GM12878 (cell line): ENCODE measurements around the gene UTF1. TPM values are rescaled to one million over a fixed set of nuclear protein-coding genes. Genes with fewer than 3 reads are reported as not detected.
A peak's percentile ranks its signal among the peaks of the same experiment; 100 is the strongest.

ENCODE experiments used
- ATAC-seq: fragments of 200-7000 bp; cut with Tn5 transposase; 3 replicates; pipeline ENCODE4 v1.9.1; 2020; ENCODE audit warnings: mild to moderate bottlenecking, moderate library complexity
- BruUV-seq: library from RNA; stranded (reverse); fragments of 400-500 nt; replicated peaks from 2 replicates; lab custom pipeline; 2021; lab: Mats Ljungman, UMichigan
- CTCF ChIA-PET: fragments of 300-600 bp; sonication (Branson Sonifier 250); formaldehyde crosslinking; extraction: SDS; loops from one replicate; lab custom pipeline; 2021; ENCODE audit warnings: inconsistent platforms; lab: Yijun Ruan, JAX
- POLR2A ChIA-PET: fragments of 350-600 bp; formaldehyde crosslinking; extraction: SDS; loops from one replicate; lab custom pipeline; 2021; ENCODE audit warnings: inconsistent platforms; lab: Charles Lee
- RAD21 ChIA-PET: fragments of 300-600 bp; sonication (Branson Sonifier 250); formaldehyde crosslinking; loops from one replicate; lab custom pipeline; 2023; ENCODE audit warnings: antibody characterized with exemption; ENCODE audit not compliant: unreplicated experiment; lab: Charles Lee
- SMC1A ChIA-PET: fragments of 300-600 bp; sonication (Branson Sonifier 250); formaldehyde crosslinking; loops from one replicate; lab custom pipeline; 2023; ENCODE audit not compliant: unreplicated experiment, uncharacterized antibody; lab: Charles Lee
- DNase-seq: peaks from one replicate; pipeline ENCODE4 v3.0.0-alpha.2; 2011; ENCODE audit warnings: low read depth, low spot score
- FAIRE-seq: peaks from 3 replicates; lab custom pipeline; 2011; peaks lifted over from hg19 to GRCh38; lab: Jason Lieb, UNC
- H2AFZ ChIP-seq: 2 replicates; pipeline ENCODE4 v1.6.0; 2011; ENCODE audit warnings: low read depth, low read length, control low read depth; ENCODE audit not compliant: control insufficient read depth
- H3K27ac ChIP-seq: 2 replicates; pipeline ENCODE4 v1.5.1; 2011; ENCODE audit warnings: control low read depth; ENCODE audit not compliant: control insufficient read depth, insufficient read depth
- H3K27me3 ChIP-seq, 2 experiments: replicated peaks in 1 of 2; 2 replicates each; pipeline versions ENCODE4 v1.6.0 to v1.6.1; 2011; ENCODE audit warnings: low read length in 1 of 2; ENCODE audit not compliant: control insufficient read depth in 2 of 2, insufficient read depth in 2 of 2
- H3K36me3 ChIP-seq, 2 experiments: 2 replicates each; pipeline ENCODE4 v1.5.1; 2011; ENCODE audit warnings: low read length in 1 of 2; ENCODE audit not compliant: control insufficient read depth in 2 of 2, insufficient read depth in 2 of 2
- H3K4me1 ChIP-seq: 2 replicates; pipeline ENCODE4 v1.6.1; 2011; ENCODE audit warnings: mild to moderate bottlenecking, low read length, moderate library complexity, mixed read lengths; ENCODE audit not compliant: control insufficient read depth, insufficient read depth
- H3K4me2 ChIP-seq: 2 replicates; pipeline ENCODE4 v1.6.0; 2011; ENCODE audit warnings: control low read depth; ENCODE audit not compliant: control insufficient read depth, insufficient read depth
- H3K4me3 ChIP-seq: fragments of 200-600 bp; sonication (generic); 2 replicates; pipeline ENCODE4 v1.5.1; 2016
- H3K79me2 ChIP-seq: 2 replicates; pipeline ENCODE4 v1.6.0; 2011; ENCODE audit warnings: low read length; ENCODE audit not compliant: control insufficient read depth, insufficient read depth
- H3K9ac ChIP-seq: 2 replicates; pipeline ENCODE4 v1.8.0; 2011; ENCODE audit warnings: low read length, control low read depth, mixed read lengths; ENCODE audit not compliant: control insufficient read depth, insufficient read depth
- H3K9me3 ChIP-seq: replicated peaks from 3 replicates; pipeline ENCODE4 v1.5.1; 2011; ENCODE audit warnings: mild to moderate bottlenecking, low read length; ENCODE audit not compliant: control insufficient read depth, insufficient read depth
- H4K20me1 ChIP-seq: 2 replicates; pipeline ENCODE4 v1.6.0; 2011; ENCODE audit not compliant: control insufficient read depth, insufficient read depth
- ATF7 ChIP-seq: fragments of 450-650 bp; IDR thresholded peaks from 2 replicates; pipeline ENCODE4 v1.6.1; 2016; ENCODE audit warnings: low read depth, mild to moderate bottlenecking
- IRF5 ChIP-seq: fragments of 450-650 bp; IDR thresholded peaks from 2 replicates; pipeline ENCODE4 v1.6.1; 2017; ENCODE audit warnings: borderline replicate concordance
- MTA3 ChIP-seq: IDR thresholded peaks from 2 replicates; pipeline ENCODE4 v1.6.1; 2012; ENCODE audit warnings: low read length, inconsistent platforms, borderline replicate concordance
- MXI1 ChIP-seq: fragments of 150-350 bp; IDR thresholded peaks from 2 replicates; pipeline ENCODE4 v1.6.1; 2011; ENCODE audit warnings: low read depth, mild to moderate bottlenecking, inconsistent platforms, low read length, improper control_type of control experiment
- RAD21 ChIP-seq: IDR thresholded peaks from 2 replicates; pipeline ENCODE4 v1.6.1; 2011; ENCODE audit warnings: mild to moderate bottlenecking, low read depth, low read length, moderate library complexity; ENCODE audit not compliant: insufficient read depth
- STAT1 ChIP-seq: fragments of 450-650 bp; conservative IDR thresholded peaks from 2 replicates; pipeline ENCODE4 v1.6.1; 2014; ENCODE audit warnings: antibody characterized with exemption, mild to moderate bottlenecking
- YBX1 ChIP-seq: fragments of 450-650 bp; IDR thresholded peaks from 2 replicates; pipeline ENCODE4 v1.6.1; 2016; ENCODE audit warnings: antibody characterized with exemption
- WGBS: methylation state at CpG from one replicate; pipeline ENCODE4 v1.1.6; 2016; ENCODE audit warnings: low lambda C conversion rate; ENCODE audit not compliant: insufficient replicate concordance, insufficient coverage; ENCODE audit errors: missing lambda C conversion rate; 5-methylcytosine and 5-hydroxymethylcytosine counted together
- in situ Hi-C: fragments of 300-500 bp; cut with MboI; formaldehyde crosslinking; loops from 9 replicates; pipeline ENCODE4 v1.14.3; 2018; ENCODE audit warnings: mixed read lengths
- intact Hi-C: fragments of 100-400 bp; cut with micrococcal nuclease; formaldehyde crosslinking; loops from one replicate; pipeline ENCODE4 v1.14.2; 2022; ENCODE audit not compliant: unreplicated experiment
- polyA plus RNA-seq, 11 experiments: library from polyadenylated mRNA; depleted of rRNA in 4 of 11; unstranded in 6 of 11; stranded (reverse) in 5 of 11; fragments of >200 nt; fragmentation: Nextera tagmentation in 4 of 11; fragmentation: Illumina TruSeq in 1 of 11; extraction: Ambion mirVana in 4 of 11; extraction: Trizol in 1 of 11; gene quantifications; 1 replicate in 1 of 11; 2 replicates in 10 of 11; pipeline versions ENCODE4 v1.2.1 to v1.2.3, GENCODE V29; 2011 to 2016; ENCODE audit warnings: inconsistent platforms in 2 of 11, missing spikeins in 2 of 11, low read depth in 1 of 11
- total RNA-seq, 4 experiments: library from RNA; depleted of rRNA in 3 of 4; stranded (reverse); fragments of >200 nt in 3 of 4; fragmentation: Illumina TruSeq in 1 of 4; extraction: Trizol in 1 of 4; gene quantifications; 2 replicates each; pipeline versions ENCODE4 v1.2.1 to v1.2.3, GENCODE V29; 2013 to 2021
- TF ChIP-seq, protein P1 (sequence below): fragments of 450-650 bp; IDR thresholded peaks from 2 replicates; pipeline ENCODE4 v1.6.1; 2017; ENCODE audit warnings: mild to moderate bottlenecking, moderate library complexity
- TF ChIP-seq, protein P2 (sequence below): IDR thresholded peaks from 2 replicates; pipeline ENCODE4 v1.6.1; 2011; ENCODE audit warnings: low read depth, low read length, improper control_type of control experiment, borderline replicate concordance

Gene UTF1
- total and polyA plus RNA-seq, 10 of the 15 experiments (the other 5 are each of a cell fraction or from before 2014, with no cell fraction given) = not detected

DNA sequence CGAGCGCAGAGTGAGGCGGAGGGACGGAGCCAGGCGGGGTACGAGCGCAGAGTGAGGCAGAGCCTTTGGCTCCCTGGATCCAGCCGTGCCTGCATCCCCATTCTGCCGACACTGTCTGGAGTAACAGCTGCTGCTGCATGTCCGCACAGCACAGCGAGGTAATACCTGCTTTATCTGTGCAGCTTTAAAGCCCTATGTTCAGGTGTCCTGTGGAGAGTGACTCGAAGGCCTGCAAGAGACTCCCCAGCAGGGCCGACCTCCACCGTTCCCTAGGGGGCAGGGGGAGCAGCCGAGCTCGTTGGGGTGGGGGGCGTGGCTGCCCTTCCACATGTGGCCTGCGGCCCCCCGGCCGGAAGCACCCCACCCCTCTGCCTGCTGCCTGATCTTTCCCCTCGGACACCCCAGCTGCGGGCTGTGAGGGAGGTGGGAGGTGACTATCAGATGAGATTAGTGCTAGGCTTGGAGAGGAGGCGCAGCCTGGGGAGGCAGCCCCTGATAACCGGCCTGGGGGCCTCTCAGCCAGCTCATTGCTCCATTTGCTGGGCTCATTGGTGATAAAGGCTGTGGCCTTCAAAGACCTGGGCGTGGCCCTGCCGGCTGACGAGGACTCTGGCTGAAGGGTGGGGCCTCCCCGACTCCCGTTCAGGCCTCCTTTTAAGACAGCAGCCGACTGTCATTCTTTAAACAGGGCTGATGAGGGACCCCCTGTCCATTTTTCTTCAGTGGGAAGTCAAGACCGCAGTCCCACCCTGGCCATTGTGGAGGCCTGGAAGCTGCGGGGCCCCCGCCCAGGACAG is 15.6 kb downstream of the UTF1 start:
- WGBS = 50% methylated on average over 28 of the region's 33 CpGs
- no peaks in the 10 kb centered on the region; the same call in 1 of the 2 replicates for H4K20me1 ChIP-seq
- BruUV-seq = no TSS peak
- no peak overlapping the region for H3K27ac ChIP-seq
- intact Hi-C loops (no loop called here), in situ Hi-C loops (no loop called here)
- SMC1A ChIA-PET = no interaction called here
- peaks cover 15% of the 10 kb centered on the region for H3K4me1 ChIP-seq
- H3K27me3 ChIP-seq = 0 out of 4 replicates have a peak, but pooled peaks cover 0 to 1% of the 10 kb centered on the region in 2 experiments
- no peak for DNase-seq
- no peak overlapping the region for H3K4me2 ChIP-seq
- H3K36me3 ChIP-seq = no peaks in the 10 kb centered on the region
- POLR2A ChIA-PET = no interaction called here
- no peak overlapping the region for H3K4me3 ChIP-seq
- RAD21 ChIA-PET = no interaction called here
- H3K9me3 ChIP-seq = no peaks in the 10 kb centered on the region
- no peak overlapping the region for H3K9ac ChIP-seq
- peak; percentile 15; the same call in 2 of the 3 replicates for ATAC-seq
- FAIRE-seq = no peak
- H2AFZ ChIP-seq = no peak overlapping the region
- CTCF ChIA-PET = no interaction called here
- TF ChIP-seq MXI1 (no peak), IRF5 (no peak), STAT1 (no peak), ATF7 (no peak), YBX1 (no peak), MTA3 (no peak), RAD21 (no peak)
- TF ChIP-seq, protein P1, sequence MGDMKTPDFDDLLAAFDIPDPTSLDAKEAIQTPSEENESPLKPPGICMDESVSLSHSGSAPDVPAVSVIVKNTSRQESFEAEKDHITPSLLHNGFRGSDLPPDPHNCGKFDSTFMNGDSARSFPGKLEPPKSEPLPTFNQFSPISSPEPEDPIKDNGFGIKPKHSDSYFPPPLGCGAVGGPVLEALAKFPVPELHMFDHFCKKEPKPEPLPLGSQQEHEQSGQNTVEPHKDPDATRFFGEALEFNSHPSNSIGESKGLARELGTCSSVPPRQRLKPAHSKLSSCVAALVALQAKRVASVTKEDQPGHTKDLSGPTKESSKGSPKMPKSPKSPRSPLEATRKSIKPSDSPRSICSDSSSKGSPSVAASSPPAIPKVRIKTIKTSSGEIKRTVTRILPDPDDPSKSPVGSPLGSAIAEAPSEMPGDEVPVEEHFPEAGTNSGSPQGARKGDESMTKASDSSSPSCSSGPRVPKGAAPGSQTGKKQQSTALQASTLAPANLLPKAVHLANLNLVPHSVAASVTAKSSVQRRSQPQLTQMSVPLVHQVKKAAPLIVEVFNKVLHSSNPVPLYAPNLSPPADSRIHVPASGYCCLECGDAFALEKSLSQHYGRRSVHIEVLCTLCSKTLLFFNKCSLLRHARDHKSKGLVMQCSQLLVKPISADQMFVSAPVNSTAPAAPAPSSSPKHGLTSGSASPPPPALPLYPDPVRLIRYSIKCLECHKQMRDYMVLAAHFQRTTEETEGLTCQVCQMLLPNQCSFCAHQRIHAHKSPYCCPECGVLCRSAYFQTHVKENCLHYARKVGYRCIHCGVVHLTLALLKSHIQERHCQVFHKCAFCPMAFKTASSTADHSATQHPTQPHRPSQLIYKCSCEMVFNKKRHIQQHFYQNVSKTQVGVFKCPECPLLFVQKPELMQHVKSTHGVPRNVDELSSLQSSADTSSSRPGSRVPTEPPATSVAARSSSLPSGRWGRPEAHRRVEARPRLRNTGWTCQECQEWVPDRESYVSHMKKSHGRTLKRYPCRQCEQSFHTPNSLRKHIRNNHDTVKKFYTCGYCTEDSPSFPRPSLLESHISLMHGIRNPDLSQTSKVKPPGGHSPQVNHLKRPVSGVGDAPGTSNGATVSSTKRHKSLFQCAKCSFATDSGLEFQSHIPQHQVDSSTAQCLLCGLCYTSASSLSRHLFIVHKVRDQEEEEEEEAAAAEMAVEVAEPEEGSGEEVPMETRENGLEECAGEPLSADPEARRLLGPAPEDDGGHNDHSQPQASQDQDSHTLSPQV = no peak
- TF ChIP-seq, protein P2, sequence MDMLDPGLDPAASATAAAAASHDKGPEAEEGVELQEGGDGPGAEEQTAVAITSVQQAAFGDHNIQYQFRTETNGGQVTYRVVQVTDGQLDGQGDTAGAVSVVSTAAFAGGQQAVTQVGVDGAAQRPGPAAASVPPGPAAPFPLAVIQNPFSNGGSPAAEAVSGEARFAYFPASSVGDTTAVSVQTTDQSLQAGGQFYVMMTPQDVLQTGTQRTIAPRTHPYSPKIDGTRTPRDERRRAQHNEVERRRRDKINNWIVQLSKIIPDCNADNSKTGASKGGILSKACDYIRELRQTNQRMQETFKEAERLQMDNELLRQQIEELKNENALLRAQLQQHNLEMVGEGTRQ = no peak
- no peaks in the 10 kb centered on the region for H3K79me2 ChIP-seq
